Panc1 (cell line): ENCODE measurements around the gene VPS26A. TPM values are rescaled to one million over a fixed set of nuclear protein-coding genes. Genes with fewer than 3 reads are reported as not detected.

Experiments
- ATAC-seq: fragments of 200-7000 bp; cut with Tn5 transposase; 2 replicates; pipeline ENCODE4 v1.9.1; 2020; ENCODE audit warnings: mild to moderate bottlenecking, moderate library complexity
- BruUV-seq: library from RNA; stranded (reverse); fragments of 400-500 nt; replicated peaks from 2 replicates; lab custom pipeline; 2021; lab: Mats Ljungman, UMichigan
- CTCF ChIA-PET: fragments of 300-600 bp; sonication (Branson Sonifier 250); formaldehyde crosslinking; loops from one replicate; lab custom pipeline; 2022; ENCODE audit warnings: antibody characterized with exemption; lab: Charles Lee
- POLR2A ChIA-PET: fragments of 300-600 bp; sonication (Branson Sonifier 250); formaldehyde crosslinking; loops from one replicate; lab custom pipeline; 2022; ENCODE audit warnings: antibody characterized with exemption; lab: Charles Lee
- DNase-seq: peaks from one replicate; pipeline ENCODE4 v3.0.0-alpha.2; 2010; ENCODE audit warnings: low read depth, low spot score
- H3K27ac ChIP-seq: 2 replicates; pipeline ENCODE4 v1.5.1; 2011; ENCODE audit warnings: mild to moderate bottlenecking, low read length, inconsistent platforms
- H3K27me3 ChIP-seq: fragments of 200-500 bp; sonication (Bioruptor generic); 2 replicates; pipeline ENCODE4 v1.6.0; 2014; ENCODE audit warnings: low read length, inconsistent platforms; ENCODE audit not compliant: control insufficient read depth, insufficient read depth
- H3K36me3 ChIP-seq: fragments of 200-500 bp; sonication (Bioruptor generic); 2 replicates; pipeline ENCODE4 v1.5.1; 2014; ENCODE audit warnings: inconsistent platforms, mild to moderate bottlenecking, low read length, moderate library complexity; ENCODE audit not compliant: control insufficient read depth, insufficient read depth
- H3K4me1 ChIP-seq: 2 replicates; pipeline ENCODE4 v1.5.1; 2011; ENCODE audit warnings: inconsistent platforms, mild to moderate bottlenecking, low read length, moderate library complexity; ENCODE audit not compliant: control insufficient read depth, insufficient read depth
- H3K4me3 ChIP-seq, 2 experiments: 2 replicates each; pipeline ENCODE4 v1.5.1; 2011 to 2012; ENCODE audit warnings: low read depth in 2 of 2, low read length in 2 of 2, mild to moderate bottlenecking in 2 of 2, inconsistent platforms in 1 of 2, moderate library complexity in 1 of 2
- H3K9me3 ChIP-seq: fragments of 200-500 bp; sonication (Bioruptor generic); 2 replicates; pipeline ENCODE4 v1.5.1; 2014; ENCODE audit warnings: low read depth, mild to moderate bottlenecking, inconsistent platforms, low read length, moderate library complexity; ENCODE audit not compliant: control insufficient read depth, insufficient read depth
- CTCF ChIP-seq: fragments of 450-650 bp; IDR thresholded peaks from 2 replicates; pipeline ENCODE4 v1.5.1; 2017; ENCODE audit warnings: mild to moderate bottlenecking
- POLR2AphosphoS5 ChIP-seq: IDR thresholded peaks from 2 replicates; pipeline ENCODE4 v1.6.1; 2012; ENCODE audit warnings: mild to moderate bottlenecking, low read depth, low read length, moderate library complexity
- SIN3A ChIP-seq: IDR thresholded peaks from 2 replicates; pipeline ENCODE4 v1.6.1; 2012; ENCODE audit warnings: low read depth, mild to moderate bottlenecking, low read length, moderate library complexity, borderline replicate concordance; ENCODE audit not compliant: insufficient read depth
- TCF7L2 ChIP-seq: IDR thresholded peaks from 2 replicates; pipeline ENCODE4 v1.6.1; 2011; ENCODE audit warnings: mild to moderate bottlenecking, low read depth, low read length, inconsistent platforms
- in situ Hi-C: cut with HindIII; loops from 2 replicates; pipeline ENCODE4 v1.10.0; 2016; ENCODE audit warnings: low sequenced_read_pairs, low pct_unique_long_range_greater_than_20kb
- intact Hi-C: fragments of 100-400 bp; cut with micrococcal nuclease; formaldehyde crosslinking; loops from one replicate; pipeline ENCODE4 v1.10.0; 2022; ENCODE audit not compliant: unreplicated experiment
- total RNA-seq: library from RNA; stranded (reverse); gene quantifications from one replicate; pipeline ENCODE4 v1.2.1, GENCODE V29; 2021; ENCODE audit not compliant: unreplicated experiment
- TF ChIP-seq, protein P1 (sequence below), 2 experiments: IDR thresholded peaks; 2 replicates each; pipeline ENCODE4 v1.6.1; 2011 to 2012; ENCODE audit warnings: low read depth in 2 of 2, control low read depth in 1 of 2, low read length in 1 of 2, mild to moderate bottlenecking in 1 of 2, moderate library complexity in 1 of 2; ENCODE audit not compliant: insufficient read depth in 1 of 2

The VPS26A gene
- total RNA-seq, 1 experiment from 2014 or later = 88.9 TPM

- ATAC-seq (no peak), DNase-seq (no peak)
- Histone ChIP-seq H3K27me3 (no peaks in the 10 kb centered on the region), H3K9me3 (no peaks in the 10 kb centered on the region), H3K4me3 (no peak overlapping the region), H3K36me3 (no peaks in the 10 kb centered on the region), H3K27ac (no peak overlapping the region), H3K4me1 (no peaks in the 10 kb centered on the region)
- in situ Hi-C loops (no loop called here), intact Hi-C loops (no loop called here)
- POLR2A ChIA-PET = interaction anchor here (0.6 kb wide), 1 partner anchor 335 kb away, joined by 3 read pairs; no protein-coding TSS in a partner anchor
- no peak for TF ChIP-seq TCF7L2
- TF ChIP-seq, protein P1, sequence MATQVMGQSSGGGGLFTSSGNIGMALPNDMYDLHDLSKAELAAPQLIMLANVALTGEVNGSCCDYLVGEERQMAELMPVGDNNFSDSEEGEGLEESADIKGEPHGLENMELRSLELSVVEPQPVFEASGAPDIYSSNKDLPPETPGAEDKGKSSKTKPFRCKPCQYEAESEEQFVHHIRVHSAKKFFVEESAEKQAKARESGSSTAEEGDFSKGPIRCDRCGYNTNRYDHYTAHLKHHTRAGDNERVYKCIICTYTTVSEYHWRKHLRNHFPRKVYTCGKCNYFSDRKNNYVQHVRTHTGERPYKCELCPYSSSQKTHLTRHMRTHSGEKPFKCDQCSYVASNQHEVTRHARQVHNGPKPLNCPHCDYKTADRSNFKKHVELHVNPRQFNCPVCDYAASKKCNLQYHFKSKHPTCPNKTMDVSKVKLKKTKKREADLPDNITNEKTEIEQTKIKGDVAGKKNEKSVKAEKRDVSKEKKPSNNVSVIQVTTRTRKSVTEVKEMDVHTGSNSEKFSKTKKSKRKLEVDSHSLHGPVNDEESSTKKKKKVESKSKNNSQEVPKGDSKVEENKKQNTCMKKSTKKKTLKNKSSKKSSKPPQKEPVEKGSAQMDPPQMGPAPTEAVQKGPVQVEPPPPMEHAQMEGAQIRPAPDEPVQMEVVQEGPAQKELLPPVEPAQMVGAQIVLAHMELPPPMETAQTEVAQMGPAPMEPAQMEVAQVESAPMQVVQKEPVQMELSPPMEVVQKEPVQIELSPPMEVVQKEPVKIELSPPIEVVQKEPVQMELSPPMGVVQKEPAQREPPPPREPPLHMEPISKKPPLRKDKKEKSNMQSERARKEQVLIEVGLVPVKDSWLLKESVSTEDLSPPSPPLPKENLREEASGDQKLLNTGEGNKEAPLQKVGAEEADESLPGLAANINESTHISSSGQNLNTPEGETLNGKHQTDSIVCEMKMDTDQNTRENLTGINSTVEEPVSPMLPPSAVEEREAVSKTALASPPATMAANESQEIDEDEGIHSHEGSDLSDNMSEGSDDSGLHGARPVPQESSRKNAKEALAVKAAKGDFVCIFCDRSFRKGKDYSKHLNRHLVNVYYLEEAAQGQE (IDR thresholded peaks at IDR 0.05; ENCODE audit: insufficient read depth in 1 of 2, low read depth in 2 of 2, low read length in 1 of 2) = no peak
- no TSS peak for BruUV-seq
- CTCF ChIA-PET = interaction anchor here (0.6 to 0.7 kb wide), 2 partner anchors 17 to 21 kb away, joined by 5 to 7 read pairs; no protein-coding TSS in a partner anchor
Measured at GRCh38 chr10:69080226-69080625, 43.8 kb upstream of the VPS26A start.

DNA sequence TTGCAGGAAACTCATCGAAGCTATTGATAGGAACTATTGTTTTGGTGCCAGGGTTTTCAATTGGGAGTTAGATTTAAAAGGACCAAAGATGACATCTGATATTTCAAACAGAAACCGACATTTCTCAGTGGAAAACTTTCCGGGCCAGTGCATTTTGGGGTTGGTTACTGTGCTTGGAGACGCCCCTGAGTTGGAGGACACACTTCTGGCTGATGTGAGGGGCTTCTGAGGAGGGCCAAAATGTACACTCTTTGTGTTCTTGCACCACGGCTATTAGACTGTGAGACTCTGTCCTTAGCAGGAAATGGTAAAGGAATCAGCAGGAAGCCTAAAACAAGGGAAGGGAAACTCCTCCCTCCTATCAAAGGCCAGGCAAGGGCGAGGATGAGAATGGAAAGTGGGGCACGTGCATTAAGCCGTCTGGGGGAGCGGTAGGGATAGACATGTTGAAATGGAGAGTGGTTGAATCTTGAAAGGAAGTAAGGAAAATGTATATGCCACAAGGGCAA, 37.9 kb upstream of the VPS26A start:
- H3K9me3 ChIP-seq = no peaks in the 10 kb centered on the region
- in situ Hi-C loops = no loop called here
- ATAC-seq = peak; percentile 40; the same call in 1 of the 2 replicates

More for the DNA sequence above, 37.9 kb upstream of the VPS26A start:
- ChIA-PET CTCF (no interaction called here), POLR2A (no interaction called here)
- no peak overlapping the region for H3K27ac ChIP-seq
- intact Hi-C loops = no loop called here
- DNase-seq = no peak
- H3K27me3 ChIP-seq = no peaks in the 10 kb centered on the region
- TF ChIP-seq CTCF = no peak
- no peak for TF ChIP-seq TCF7L2
- TF ChIP-seq, protein P1 (IDR thresholded peaks at IDR 0.05; ENCODE audit: insufficient read depth in 1 of 2, low read depth in 2 of 2, low read length in 1 of 2) = no peak
- TF ChIP-seq POLR2AphosphoS5 = no peak
- no peak for TF ChIP-seq SIN3A
- no TSS peak for BruUV-seq
- no peak overlapping the region for H3K4me3 ChIP-seq
- H3K36me3 ChIP-seq = no peaks in the 10 kb centered on the region
- H3K4me1 ChIP-seq = peaks cover 2% of the 10 kb centered on the region
